ENCODE data around the gene NTSR2. TPM values are rescaled to one million over a fixed set of nuclear protein-coding genes. Genes with fewer than 3 reads are reported as not detected.

The NTSR2 gene
- total and polyA plus RNA-seq, 10 of the 15 experiments (the other 5 are each of a cell fraction or from before 2014, with no cell fraction given): not detected

- H3K4me3 ChIP-seq: no peak overlapping the region
- no peaks in the 10 kb centered on the region for H4K20me1 ChIP-seq (ENCODE audit: control insufficient read depth, insufficient read depth)
- FAIRE-seq (no peak), DNase-seq (ENCODE audit: low read depth, low spot score) (no peak), ATAC-seq (no peak)
- RAD21 ChIA-PET (ENCODE audit: unreplicated experiment): interaction anchor here (1.6 kb wide), 1 partner anchor 69 kb away, joined by 5 read pairs; no protein-coding TSS in a partner anchor
- TF ChIP-seq POU2F2 (IDR thresholded peaks at IDR 0.05; ENCODE audit: borderline replicate concordance, low read depth, low read length) (no peak), ATF2 (IDR thresholded peaks at IDR 0.05; ENCODE audit: low read length) (no peak), SUPT20H (IDR thresholded peaks at IDR 0.05; ENCODE audit: borderline replicate concordance, control insufficient read depth, low read depth, low read length) (no peak), TCF7 (IDR thresholded peaks at IDR 0.05; ENCODE audit: borderline replicate concordance) (no peak), POLR2AphosphoS2 (IDR thresholded peaks at IDR 0.05; ENCODE audit: low read depth, low read length) (no peak), IRF4 (IDR thresholded peaks at IDR 0.05; ENCODE audit: low read depth, low read length) (no peak), E2F4 (IDR thresholded peaks at IDR 0.05; ENCODE audit: low read depth, low read length) (no peak)
- CTCF ChIA-PET: interaction anchor here (0.7 to 1.2 kb wide), 4 partner anchors 15 to 34 kb away, joined by 3 to 4 read pairs (median 3); no protein-coding TSS in a partner anchor
- H3K4me1 ChIP-seq (ENCODE audit: control insufficient read depth, insufficient read depth, low read length): no peaks in the 10 kb centered on the region
- POLR2A ChIA-PET: no interaction called here
- 13% methylated on average over 3 of the region's 3 CpGs for WGBS (ENCODE audit: insufficient coverage, insufficient replicate concordance, low lambda C conversion rate, missing lambda C conversion rate)
- H3K36me3 ChIP-seq (ENCODE audit: control insufficient read depth in 2 of 2, insufficient read depth in 2 of 2, low read length in 1 of 2): no peaks in the 10 kb centered on the region
- H3K9me3 ChIP-seq (replicated peaks; ENCODE audit: control insufficient read depth, insufficient read depth, low read length): no peaks in the 10 kb centered on the region; the same call in 2 of the 3 replicates
- in situ Hi-C loops (cut with MboI) (no loop called here), intact Hi-C loops (cut with micrococcal nuclease; ENCODE audit: unreplicated experiment) (no loop called here)
- H3K27me3 ChIP-seq (replicated peaks in 1 of 2; ENCODE audit: control insufficient read depth in 2 of 2, insufficient read depth in 2 of 2, low read length in 1 of 2): peaks cover 2 to 4% of the 10 kb centered on the region in 2 experiments; a peak in 2 of 4 replicates
- H3K4me2 ChIP-seq (ENCODE audit: control insufficient read depth, insufficient read depth): no peak overlapping the region
- SMC1A ChIA-PET (ENCODE audit: uncharacterized antibody, unreplicated experiment): interaction anchor here (0.5 to 1.6 kb wide), 3 partner anchors 10 to 119 kb away, joined by 3 read pairs; no protein-coding TSS in a partner anchor
- H3K9ac ChIP-seq (ENCODE audit: control insufficient read depth, insufficient read depth, low read length): no peak overlapping the region
- H2AFZ ChIP-seq (ENCODE audit: control insufficient read depth, low read depth, low read length): no peak overlapping the region
- H3K27ac ChIP-seq (ENCODE audit: control insufficient read depth, insufficient read depth): no peak overlapping the region
- H3K79me2 ChIP-seq (ENCODE audit: control insufficient read depth, insufficient read depth, low read length): no peaks in the 10 kb centered on the region
- no TSS peak for BruUV-seq (replicated peaks)
Measured at GRCh38 chr2:11710210-11710609, 40.2 kb upstream of the NTSR2 start.
